GM23338 (cell line): Measurements from ENCODE around the gene IFIT5. TPM values are rescaled to one million over a fixed set of nuclear protein-coding genes. Genes with fewer than 3 reads are reported as not detected.

Experiments used
- ATAC-seq: fragments of 200-7000 bp; cut with Tn5 transposase; 3 replicates; pipeline ENCODE4 v1.9.1; 2020
- DNase-seq: peaks from one replicate; pipeline ENCODE4 v3.0.0-alpha.2; 2015; ENCODE audit warnings: low spot score
- H2AFZ ChIP-seq: fragments of 200-600 bp; sonication (generic); 2 replicates; pipeline ENCODE4 v1.8.0; 2016; ENCODE audit warnings: antibody characterized with exemption, mild to moderate bottlenecking, moderate library complexity
- H3F3A ChIP-seq: fragments of 200-600 bp; sonication (generic); replicated peaks from 2 replicates; pipeline ENCODE4 v1.8.0; 2017; ENCODE audit warnings: antibody characterized with exemption, mixed run types, low read depth
- H3K27ac ChIP-seq: fragments of 200-600 bp; sonication (generic); 2 replicates; pipeline ENCODE4 v1.6.1; 2016; ENCODE audit warnings: low read depth
- H3K27me3 ChIP-seq: fragments of 200-600 bp; sonication (generic); 2 replicates; pipeline ENCODE4 v1.8.0; 2016; ENCODE audit warnings: mild to moderate bottlenecking, mixed run types, moderate library complexity; ENCODE audit not compliant: insufficient read depth
- H3K36me3 ChIP-seq: fragments of 200-600 bp; sonication (generic); 2 replicates; pipeline ENCODE4 v1.8.0; 2016; ENCODE audit warnings: mild to moderate bottlenecking; ENCODE audit not compliant: insufficient read depth
- H3K4me1 ChIP-seq: fragments of 200-600 bp; sonication (generic); 2 replicates; pipeline ENCODE4 v1.8.0; 2016; ENCODE audit warnings: mild to moderate bottlenecking, moderate library complexity; ENCODE audit not compliant: insufficient read depth
- H3K4me2 ChIP-seq: fragments of 200-600 bp; sonication (generic); 2 replicates; pipeline ENCODE4 v1.7.1; 2017; ENCODE audit warnings: mixed run types
- H3K4me3 ChIP-seq: fragments of 200-600 bp; sonication (generic); 2 replicates; pipeline ENCODE4 v1.6.1; 2016; ENCODE audit warnings: mixed run types
- H3K79me2 ChIP-seq: fragments of 200-600 bp; sonication (generic); replicated peaks from 2 replicates; pipeline ENCODE4 v1.8.0; 2017; ENCODE audit warnings: mild to moderate bottlenecking; ENCODE audit not compliant: insufficient read depth
- H3K9me2 ChIP-seq: fragments of 200-600 bp; sonication (generic); 2 replicates; pipeline ENCODE4 v1.8.0; 2017; ENCODE audit not compliant: insufficient read depth
- H4K20me1 ChIP-seq: fragments of 200-600 bp; sonication (generic); replicated peaks from 2 replicates; pipeline ENCODE4 v1.8.0; 2017; ENCODE audit warnings: mild to moderate bottlenecking; ENCODE audit not compliant: insufficient read depth
- H3K27ac Mint-ChIP-seq: 2 replicates; pipeline ENCODE4 v1.8.0; 2020; ENCODE audit warnings: inconsistent platforms, mild to moderate bottlenecking, moderate library complexity, mixed read lengths
- H3K27me3 Mint-ChIP-seq: 3 replicates; pipeline ENCODE4 v1.8.0; 2022; ENCODE audit warnings: low read depth, mild to moderate bottlenecking, moderate library complexity, mixed read lengths, inconsistent platforms; ENCODE audit not compliant: insufficient read depth, poor library complexity
- H3K36me3 Mint-ChIP-seq: 3 replicates; pipeline ENCODE4 v1.8.0; 2021; ENCODE audit warnings: low read depth, mild to moderate bottlenecking, inconsistent platforms, moderate library complexity, mixed read lengths
- H3K4me1 Mint-ChIP-seq: 3 replicates; pipeline ENCODE4 v1.8.0; 2020; ENCODE audit warnings: mild to moderate bottlenecking, inconsistent platforms, mixed read lengths
- H3K4me3 Mint-ChIP-seq: 3 replicates; pipeline ENCODE4 v1.8.0; 2021; ENCODE audit warnings: moderate library complexity, mild to moderate bottlenecking, inconsistent platforms, mixed read lengths
- H3K9me3 Mint-ChIP-seq: 3 replicates; pipeline ENCODE4 v1.8.0; 2020; ENCODE audit warnings: moderate library complexity, mild to moderate bottlenecking, inconsistent platforms, mixed read lengths
- CREB1 ChIP-seq: fragments of 250-450 bp; sonication (Bioruptor Pico); IDR thresholded peaks from 2 replicates; pipeline ENCODE4 v1.5.0; 2020; ENCODE audit warnings: low read depth, mild to moderate bottlenecking, moderate library complexity
- ETS1 ChIP-seq: IDR thresholded peaks from 2 replicates; pipeline ENCODE4 v1.6.1; 2016; ENCODE audit warnings: antibody characterized with exemption
- EZH2 ChIP-seq: fragments of 200-600 bp; sonication (generic); IDR thresholded peaks from one replicate; pipeline ENCODE4 v1.8.0; 2017; ENCODE audit warnings: antibody characterized with exemption, mild to moderate bottlenecking, low read depth; ENCODE audit not compliant: unreplicated experiment
- POLR2AphosphoS5 ChIP-seq: IDR thresholded peaks from 2 replicates; pipeline ENCODE4 v1.6.1; 2016; ENCODE audit warnings: antibody characterized with exemption, low read depth
- ZNF462 ChIP-seq: fragments of 250-450 bp; sonication (Bioruptor Pico); IDR thresholded peaks from 2 replicates; pipeline ENCODE4 v1.5.0; 2020; ENCODE audit warnings: mild to moderate bottlenecking, moderate library complexity
- polyA plus RNA-seq: library from polyadenylated mRNA; unstranded; fragments of >200 nt; fragmentation: Nextera tagmentation; extraction: Ambion mirVana; gene quantifications from 2 replicates; pipeline ENCODE4 v1.2.1, GENCODE V29; 2016
- total RNA-seq: library from RNA; depleted of rRNA; stranded (reverse); fragments of >200 nt; shearing (Covaris generic); gene quantifications from 2 replicates; pipeline ENCODE4 v1.2.3, GENCODE V29; 2014

IFIT5 gene
- total and polyA plus RNA-seq, 2 experiments from 2014 or later, result 2.7 to 3.2 TPM

GRCh38 chr10:89371987-89372386 lies 42.4 kb upstream of the IFIT5 start:
- no peaks in the 10 kb centered on the region for H3K79me2 ChIP-seq
- no peaks in the 10 kb centered on the region; the same call in 2 of the 3 replicates for H3K9me3 Mint-ChIP-seq
- no peaks in the 10 kb centered on the region for H3F3A ChIP-seq
- no peak overlapping the region for H3K27ac Mint-ChIP-seq
- ATAC-seq, result no peak
- no peaks in the 10 kb centered on the region; the same call in 1 of the 2 replicates for H3K9me2 ChIP-seq
- peaks cover 12% of the 10 kb centered on the region for H3K4me1 Mint-ChIP-seq
- no peak overlapping the region for H2AFZ ChIP-seq
- no peak overlapping the region for H3K27ac ChIP-seq
- no peaks in the 10 kb centered on the region for H3K4me1 ChIP-seq
- H3K4me3 Mint-ChIP-seq, result no peak overlapping the region
- H4K20me1 ChIP-seq, result no peaks in the 10 kb centered on the region
- no peak overlapping the region for H3K4me3 ChIP-seq
- H3K36me3 ChIP-seq, result no peaks in the 10 kb centered on the region
- no peaks in the 10 kb centered on the region for H3K36me3 Mint-ChIP-seq
- DNase-seq, result no peak
- no peaks in the 10 kb centered on the region for H3K27me3 ChIP-seq
- H3K27me3 Mint-ChIP-seq, result peaks cover under 1% of the 10 kb centered on the region
- no peak overlapping the region for H3K4me2 ChIP-seq
- TF ChIP-seq ETS1 (no peak), ZNF462 (CRISPR knock-in tag) (no peak), CREB1 (no peak), POLR2AphosphoS5 (no peak), EZH2 (no peak)
